Activated B cell treated with CpG ODN at 0.5 μM for 24 hours (primary cell): Measurements from ENCODE around the gene CHN2. TPM values are rescaled to one million over a fixed set of nuclear protein-coding genes. Genes with fewer than 3 reads are reported as not detected.

ENCODE experiments used
- ATAC-seq: fragments of 200-7000 bp; cut with Tn5 transposase; one replicate; pipeline ENCODE4 v1.10.0; 2021; ENCODE audit warnings: low read depth, mild to moderate bottlenecking, moderate library complexity
- CTCF ChIA-PET: fragments of 350-600 bp; sonication (Branson Sonifier 250); formaldehyde crosslinking; loops from one replicate; lab custom pipeline; 2021; ENCODE audit warnings: antibody characterized with exemption; lab: Charles Lee
- POLR2A ChIA-PET: fragments of 350-600 bp; sonication (Branson Sonifier 250); formaldehyde crosslinking; loops from one replicate; lab custom pipeline; 2021; ENCODE audit warnings: antibody characterized with exemption; lab: Charles Lee
- DNase-seq: peaks from one replicate; pipeline ENCODE4 v3.0.0; 2022
- H3K27ac Mint-ChIP-seq: one replicate; pipeline ENCODE4 v1.8.0; 2020; ENCODE audit warnings: mixed read lengths
- H3K27me3 Mint-ChIP-seq: one replicate; pipeline ENCODE4 v1.8.0; 2021; ENCODE audit warnings: mixed read lengths
- H3K36me3 Mint-ChIP-seq: one replicate; pipeline ENCODE4 v1.8.0; 2021; ENCODE audit warnings: low read depth, mixed read lengths
- H3K4me1 Mint-ChIP-seq: one replicate; pipeline ENCODE4 v1.8.0; 2021; ENCODE audit warnings: mixed read lengths
- H3K4me3 Mint-ChIP-seq: one replicate; pipeline ENCODE4 v1.8.0; 2020; ENCODE audit warnings: mild to moderate bottlenecking, mixed read lengths
- H3K9me3 Mint-ChIP-seq: one replicate; pipeline ENCODE4 v1.8.0; 2020; ENCODE audit warnings: mixed read lengths
- CTCF ChIP-seq: fragments of 200-600 bp; IDR thresholded peaks from one replicate; pipeline ENCODE4 v1.8.0; 2022; ENCODE audit warnings: antibody characterized with exemption, mild to moderate bottlenecking
- intact Hi-C: fragments of 100-400 bp; cut with micrococcal nuclease; formaldehyde crosslinking; loops from one replicate; pipeline ENCODE4 v1.15.1; 2024
- total RNA-seq: library from RNA; stranded (reverse); gene quantifications from 2 replicates; pipeline ENCODE4 v1.2.3, GENCODE V29; 2022

CHN2 gene
- total RNA-seq, 1 donor from 2014 or later, result 1.8 TPM

GRCh38 chr7:29291723-29292618 lies 97.4 kb downstream of the CHN2 start:
- H3K27ac Mint-ChIP-seq, result no peak overlapping the region
- CTCF ChIA-PET, result no interaction called here
- H3K4me3 Mint-ChIP-seq, result no peak overlapping the region
- H3K9me3 Mint-ChIP-seq, result no peaks in the 10 kb centered on the region
- no peak for ATAC-seq
- TF ChIP-seq CTCF, result no peak
- H3K4me1 Mint-ChIP-seq, result peaks cover 31% of the 10 kb centered on the region
- H3K27me3 Mint-ChIP-seq, result no peaks in the 10 kb centered on the region
- intact Hi-C loops, result no loop called here
- DNase-seq, result no peak
- POLR2A ChIA-PET, result no interaction called here
- H3K36me3 Mint-ChIP-seq, result no peaks in the 10 kb centered on the region

- Mint-ChIP-seq H3K9me3 (no peaks in the 10 kb centered on the region), H3K4me3 (no peak overlapping the region), H3K27me3 (no peaks in the 10 kb centered on the region), H3K4me1 (peaks cover 31% of the 10 kb centered on the region), H3K27ac (no peak overlapping the region), H3K36me3 (no peaks in the 10 kb centered on the region)
- ChIA-PET POLR2A (no interaction called here), CTCF (no interaction called here)
- no peak for TF ChIP-seq CTCF
- intact Hi-C loops, result no loop called here
- ATAC-seq (no peak), DNase-seq (no peak)
Measured at GRCh38 chr7:29292886-29293658, 98.5 kb downstream of the CHN2 start.

GRCh38 chr7:29296421-29296820 lies 101.8 kb downstream of the CHN2 start:
- no peaks in the 10 kb centered on the region for H3K36me3 Mint-ChIP-seq
- ChIA-PET POLR2A (interaction anchor here (1.1 kb wide), 1 partner anchor 23 kb away, joined by 4 read pairs; no protein-coding TSS in a partner anchor), CTCF (no interaction called here)
- no peak overlapping the region for H3K27ac Mint-ChIP-seq
- no peak overlapping the region for H3K4me3 Mint-ChIP-seq
- peaks cover 7% of the 10 kb centered on the region for H3K4me1 Mint-ChIP-seq
- no peak for TF ChIP-seq CTCF
- peaks cover 2% of the 10 kb centered on the region for H3K27me3 Mint-ChIP-seq
- DNase-seq (no peak), ATAC-seq (no peak)
- no peaks in the 10 kb centered on the region for H3K9me3 Mint-ChIP-seq
- intact Hi-C loops, result no loop called here

GRCh38 chr7:29297194-29297890 lies 102.8 kb downstream of the CHN2 start:
- TF ChIP-seq CTCF, result no peak
- POLR2A ChIA-PET, result interaction anchor here (1.1 kb wide), 1 partner anchor 22 kb away, joined by 4 read pairs; no protein-coding TSS in a partner anchor
- Mint-ChIP-seq H3K36me3 (no peaks in the 10 kb centered on the region), H3K9me3 (no peaks in the 10 kb centered on the region), H3K27ac (no peak overlapping the region), H3K4me1 (peaks cover 7% of the 10 kb centered on the region), H3K27me3 (peaks cover 2% of the 10 kb centered on the region), H3K4me3 (no peak overlapping the region)
- CTCF ChIA-PET, result no interaction called here
- intact Hi-C loops, result no loop called here
- DNase-seq, result no peak
- ATAC-seq, result no peak
